Mononuclear cell (primary cell): ENCODE data around the gene WDFY1. TPM values are rescaled to one million over a fixed set of nuclear protein-coding genes. Genes with fewer than 3 reads are reported as not detected.
"Not testable (repeated sequence)": the region's sequence is repeated elsewhere in the genome, so short reads cannot be mapped to it uniquely, and the experiment has no call there.

Experiments used
- H3K27me3 ChIP-seq: 2 replicates; pipeline ENCODE4 v1.6.0; 2011; ENCODE audit warnings: low read length, control low read depth; ENCODE audit not compliant: insufficient read depth
- H3K4me1 ChIP-seq: 2 replicates; pipeline ENCODE4 v1.5.1; 2011; ENCODE audit warnings: mild to moderate bottlenecking, low read length, control low read depth; ENCODE audit not compliant: insufficient read depth
- H3K4me3 ChIP-seq: 2 replicates; pipeline ENCODE4 v1.5.1; 2011; ENCODE audit warnings: mild to moderate bottlenecking, low read length, moderate library complexity
- H3K9me3 ChIP-seq: 2 replicates; pipeline ENCODE4 v1.5.1; 2011; ENCODE audit warnings: low read depth, mild to moderate bottlenecking, control low read depth, low read length
- total RNA-seq: library from RNA; depleted of rRNA; stranded (reverse); fragments of >200 nt; gene quantifications from one replicate; pipeline ENCODE4 v1.2.3, GENCODE V29; 2012

Gene WDFY1
- total RNA-seq, 1 donor, result 103 TPM

- H3K9me3 ChIP-seq, H3K4me3 ChIP-seq, H3K27me3 ChIP-seq: not testable (repeated sequence)
- peaks cover 19% of the 10 kb centered on the region for H3K4me1 ChIP-seq
Measured at GRCh38 chr2:223871661-223872060, 73.5 kb downstream of the WDFY1 start.

- no peaks in the 10 kb centered on the region for H3K9me3 ChIP-seq
- H3K27me3 ChIP-seq, result no peaks in the 10 kb centered on the region
- no peak overlapping the region for H3K4me3 ChIP-seq
- H3K4me1 ChIP-seq, result peaks cover 24% of the 10 kb centered on the region
Measured at GRCh38 chr2:223870840-223871611, 74.1 kb downstream of the WDFY1 start.

DNA sequence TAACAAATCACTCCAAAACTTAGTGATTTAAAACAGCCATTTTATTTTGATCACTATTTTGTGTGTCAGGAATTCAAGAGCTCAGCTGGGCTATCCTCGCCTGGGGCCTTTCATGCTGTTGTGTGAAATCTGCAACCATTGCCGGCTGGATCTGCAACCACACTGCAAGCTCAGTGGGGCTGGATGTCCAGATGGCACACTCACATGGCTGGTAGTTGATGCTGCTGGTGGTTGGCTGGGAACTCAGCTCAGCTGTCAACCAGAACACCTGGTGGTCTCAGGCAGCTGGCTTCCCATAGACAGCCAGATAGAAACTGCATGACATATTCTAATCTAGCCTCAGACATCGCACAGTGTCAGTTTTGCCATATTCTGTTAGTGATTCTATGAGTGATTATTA lies 77.1 kb downstream of the WDFY1 start:
- Histone ChIP-seq H3K9me3 (no peaks in the 10 kb centered on the region), H3K27me3 (no peaks in the 10 kb centered on the region), H3K4me3 (no peak overlapping the region), H3K4me1 (peaks cover 40% of the 10 kb centered on the region)

GRCh38 chr2:223865907-223866508 lies 79.1 kb downstream of the WDFY1 start:
- Histone ChIP-seq H3K4me1 (peaks cover 31% of the 10 kb centered on the region), H3K4me3 (no peak overlapping the region), H3K27me3 (no peaks in the 10 kb centered on the region), H3K9me3 (no peaks in the 10 kb centered on the region)

DNA sequence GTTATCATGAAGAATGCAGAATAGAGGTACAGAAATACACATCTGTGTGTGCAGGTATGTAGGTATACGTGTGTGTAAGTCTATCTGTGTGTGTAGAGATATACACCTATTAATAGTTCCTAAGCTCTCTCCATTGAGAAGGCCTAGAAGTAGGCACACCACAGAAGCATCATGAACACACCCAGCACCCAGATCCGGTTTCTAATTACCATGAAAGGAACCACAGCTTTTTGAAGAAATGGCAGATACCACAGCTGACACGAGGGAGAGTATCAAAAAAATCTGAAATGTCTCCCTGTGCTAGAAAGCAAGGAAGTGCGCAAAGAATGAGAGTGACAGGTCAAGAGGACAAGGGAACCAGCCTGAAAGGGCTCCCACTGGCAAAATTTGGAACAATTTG lies 80.0 kb downstream of the WDFY1 start:
- Histone ChIP-seq H3K9me3 (no peaks in the 10 kb centered on the region), H3K4me3 (no peak overlapping the region), H3K27me3 (no peaks in the 10 kb centered on the region), H3K4me1 (peaks cover 22% of the 10 kb centered on the region)

DNA sequence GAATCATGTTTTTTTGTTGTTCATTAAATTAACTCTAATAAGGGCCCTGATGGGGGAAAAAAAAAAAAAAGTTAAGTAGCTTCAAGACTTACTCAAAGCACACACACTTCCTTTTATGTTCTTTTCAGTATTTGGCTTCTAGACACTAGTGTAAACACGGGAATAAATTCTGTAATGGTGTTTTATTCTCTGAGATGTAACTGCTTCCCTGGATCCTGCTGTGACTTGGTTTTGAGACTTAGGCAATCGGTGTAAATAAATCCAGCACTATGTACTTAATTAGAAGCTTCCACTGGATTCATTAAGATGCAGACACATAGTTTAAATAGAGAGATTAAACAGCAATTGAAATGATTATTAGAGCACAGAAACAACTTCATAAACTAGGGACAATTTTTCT lies 81.6 kb downstream of the WDFY1 start:
- no peak overlapping the region for H3K4me3 ChIP-seq
- peaks cover 22% of the 10 kb centered on the region for H3K4me1 ChIP-seq
- no peaks in the 10 kb centered on the region for H3K27me3 ChIP-seq
- no peaks in the 10 kb centered on the region for H3K9me3 ChIP-seq

DNA sequence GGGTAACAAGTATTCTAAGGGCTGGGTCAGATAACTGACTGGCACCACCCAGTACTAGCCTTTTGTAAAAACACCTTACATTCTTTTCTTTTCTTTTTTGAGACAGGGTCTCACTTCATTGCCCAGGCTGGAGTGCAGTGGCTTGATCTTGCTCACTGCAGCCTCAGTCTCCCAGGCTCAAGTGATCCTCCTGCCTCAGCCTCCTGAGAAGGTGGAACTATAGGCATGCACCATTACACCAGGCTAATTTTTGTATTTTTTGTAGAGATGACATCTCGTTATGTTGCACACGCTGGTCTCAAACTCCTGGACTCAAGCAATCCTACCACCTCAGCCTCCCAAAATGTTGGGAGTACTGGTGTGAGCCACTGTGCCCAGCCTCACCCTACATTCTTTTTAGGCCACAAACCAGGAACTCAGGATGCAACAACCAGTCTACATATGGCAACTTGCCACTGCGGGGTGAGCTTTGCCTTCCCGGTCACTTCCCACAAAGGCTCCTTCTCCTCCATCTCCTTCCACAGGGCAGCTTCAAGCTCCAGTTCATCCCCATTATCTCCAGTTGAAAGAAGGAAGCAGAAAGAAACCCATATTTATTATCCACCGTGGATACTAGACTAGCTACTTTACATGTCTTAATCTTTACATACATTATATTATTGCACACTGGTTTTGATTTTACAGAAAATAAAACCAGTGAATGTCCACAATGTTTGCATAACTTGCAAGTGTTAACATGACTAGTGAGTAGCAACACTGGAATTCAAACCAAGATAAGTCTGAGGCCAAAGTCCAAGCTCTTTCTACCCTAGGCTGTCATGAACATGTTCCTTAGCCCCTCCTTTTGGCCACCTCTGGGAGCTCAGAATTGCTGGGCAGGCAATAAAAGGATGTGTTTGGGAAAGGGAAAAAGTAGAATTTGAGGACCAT lies 84.1 kb downstream of the WDFY1 start:
- no peaks in the 10 kb centered on the region for H3K27me3 ChIP-seq
- peaks cover 17% of the 10 kb centered on the region for H3K4me1 ChIP-seq
- H3K4me3 ChIP-seq, result no peak overlapping the region
- no peaks in the 10 kb centered on the region for H3K9me3 ChIP-seq

DNA sequence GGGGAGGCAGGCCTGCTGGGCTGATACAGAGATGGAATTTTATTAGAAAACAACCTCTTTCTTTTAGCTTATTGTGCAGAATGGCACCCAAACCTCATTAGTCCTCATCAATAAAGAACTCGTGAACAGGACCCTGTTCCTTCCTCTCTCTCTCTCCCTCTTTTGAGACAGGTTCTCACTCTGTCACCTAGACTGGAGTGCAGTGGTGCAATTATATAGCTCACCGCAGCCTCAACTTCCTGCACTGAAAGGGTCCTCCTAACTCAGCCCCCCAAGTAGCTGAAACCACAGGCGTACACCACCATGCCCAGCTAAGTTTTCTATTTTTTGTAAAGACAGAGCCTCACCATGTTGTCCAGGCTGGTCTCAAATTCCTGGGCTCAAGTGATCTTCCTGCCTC lies 86.1 kb downstream of the WDFY1 start:
- H3K9me3 ChIP-seq, result no peaks in the 10 kb centered on the region
- H3K4me1 ChIP-seq, result no peaks in the 10 kb centered on the region
- H3K4me3 ChIP-seq, result no peak overlapping the region
- H3K27me3 ChIP-seq, result no peaks in the 10 kb centered on the region

DNA sequence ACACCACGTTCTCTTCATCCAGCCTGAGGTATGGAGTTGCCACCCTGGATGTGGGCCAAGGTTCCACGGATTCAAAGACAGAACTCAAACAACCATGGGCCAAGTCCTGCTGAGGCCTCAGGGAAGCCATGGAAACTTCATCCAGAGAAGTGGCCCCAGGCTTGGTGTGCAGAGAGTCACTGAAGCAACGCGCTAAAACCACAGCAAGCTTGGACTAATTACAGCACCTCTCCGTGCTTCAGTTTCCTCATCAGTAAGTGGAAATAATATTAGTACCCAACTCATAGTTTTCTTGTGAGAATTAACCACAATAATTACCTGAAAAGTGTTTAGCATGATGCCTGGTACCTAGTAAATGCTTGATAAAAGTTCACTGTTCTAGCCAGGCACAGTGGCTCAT lies 88.6 kb downstream of the WDFY1 start:
- H3K9me3 ChIP-seq, result no peaks in the 10 kb centered on the region
- no peaks in the 10 kb centered on the region for H3K4me1 ChIP-seq
- H3K27me3 ChIP-seq, result no peaks in the 10 kb centered on the region
- no peak overlapping the region for H3K4me3 ChIP-seq

GRCh38 chr2:223856021-223856420 lies 89.1 kb downstream of the WDFY1 start:
- Histone ChIP-seq H3K9me3 (no peaks in the 10 kb centered on the region), H3K4me3 (no peak overlapping the region), H3K4me1 (no peaks in the 10 kb centered on the region), H3K27me3 (no peaks in the 10 kb centered on the region)

GRCh38 chr2:223855426-223855825 lies 89.7 kb downstream of the WDFY1 start:
- Histone ChIP-seq H3K4me1 (no peaks in the 10 kb centered on the region), H3K27me3 (no peaks in the 10 kb centered on the region), H3K9me3 (no peaks in the 10 kb centered on the region), H3K4me3 (no peak overlapping the region)

DNA sequence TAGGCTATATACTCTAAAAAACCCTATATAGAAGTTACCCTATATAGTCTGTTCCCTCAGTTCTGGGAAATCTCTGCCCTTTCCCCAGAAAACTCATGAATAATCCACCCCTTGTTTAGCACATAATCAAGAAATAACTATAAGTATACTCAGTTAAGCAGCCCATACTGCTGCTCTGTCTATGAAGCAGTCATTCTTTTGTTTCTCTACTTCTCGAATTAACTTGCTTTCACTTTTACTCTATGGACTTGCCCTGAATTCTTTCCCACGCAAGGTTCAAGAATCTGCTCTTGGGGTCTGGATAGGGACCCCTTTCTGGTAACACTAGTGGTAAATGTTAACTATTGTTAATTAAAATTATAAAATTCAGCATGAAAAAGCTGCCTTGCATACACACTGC lies 90.4 kb downstream of the WDFY1 start:
- H3K27me3 ChIP-seq, result no peaks in the 10 kb centered on the region
- no peaks in the 10 kb centered on the region for H3K4me1 ChIP-seq
- no peaks in the 10 kb centered on the region for H3K9me3 ChIP-seq
- H3K4me3 ChIP-seq, result no peak overlapping the region

- Histone ChIP-seq H3K4me3 (no peak overlapping the region), H3K4me1 (no peaks in the 10 kb centered on the region), H3K27me3 (no peaks in the 10 kb centered on the region), H3K9me3 (no peaks in the 10 kb centered on the region)
Measured at GRCh38 chr2:223853425-223853837, 91.7 kb downstream of the WDFY1 start.

- Histone ChIP-seq H3K4me3 (no peak overlapping the region), H3K27me3 (no peaks in the 10 kb centered on the region), H3K9me3 (no peaks in the 10 kb centered on the region), H3K4me1 (no peaks in the 10 kb centered on the region)
Measured at GRCh38 chr2:223852281-223852795, 92.8 kb downstream of the WDFY1 start.

GRCh38 chr2:223847410-223847809 lies 97.7 kb downstream of the WDFY1 start:
- Histone ChIP-seq H3K4me1 (no peaks in the 10 kb centered on the region), H3K4me3 (no peak overlapping the region)

More at GRCh38 chr2:223847410-223847809, 97.7 kb downstream of the WDFY1 start:
- Histone ChIP-seq H3K9me3 (no peaks in the 10 kb centered on the region), H3K27me3 (no peaks in the 10 kb centered on the region)
